CD4-positive, alpha-beta T cell treated with Interleukin-2 at 100 ng/mL for 4 hours (primary cell): Measurements from ENCODE around the gene RBMS1.

Experiments used
- DNase-seq: peaks from one replicate; pipeline ENCODE4 v3.0.0-alpha.2; 2020; ENCODE audit warnings: low spot score

RBMS1 gene

GRCh38 chr2:160303527-160303926 is 190.1 kb downstream of the RBMS1 start:
- no peak for DNase-seq

DNA sequence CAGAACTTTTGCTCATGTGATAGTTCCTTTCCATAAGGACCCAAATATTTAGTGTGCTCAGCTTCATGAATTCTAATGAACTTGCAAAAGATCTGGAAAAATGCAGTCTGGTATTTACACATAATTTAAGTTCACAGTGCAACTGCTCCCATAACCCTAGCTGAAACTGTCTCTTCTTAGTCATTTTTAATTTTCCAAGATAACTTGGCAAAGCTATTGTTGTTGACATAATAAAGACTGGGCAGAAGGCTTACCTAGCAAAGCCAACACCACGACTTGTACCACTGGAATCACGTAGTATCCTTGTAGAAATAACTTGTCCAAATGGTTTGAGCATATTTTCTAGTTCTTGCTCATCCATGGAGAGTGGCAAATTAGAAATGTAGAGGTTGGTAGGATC is 190.5 kb downstream of the RBMS1 start:
- no peak for DNase-seq

GRCh38 chr2:160301420-160301819 is 192.2 kb downstream of the RBMS1 start:
- peak; percentile 22 for DNase-seq

DNA sequence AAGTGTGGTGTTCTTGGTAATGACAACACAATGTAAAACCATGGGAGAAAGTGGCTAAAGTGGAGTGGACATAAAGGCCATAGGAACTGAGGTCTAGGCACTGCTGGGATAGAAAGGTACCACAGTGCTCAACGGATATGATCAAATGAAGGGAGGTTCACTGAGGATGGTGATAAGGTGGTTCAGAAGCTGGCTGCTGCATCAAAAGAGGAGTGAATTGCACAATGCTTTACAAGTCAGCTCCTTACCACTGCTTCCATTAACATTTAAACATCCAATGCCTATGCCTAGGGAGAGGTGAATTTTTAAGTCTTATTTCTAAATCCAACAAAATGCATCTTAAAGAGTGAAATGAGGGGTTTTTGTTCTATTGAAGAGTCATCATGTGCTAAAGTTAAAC is 193.4 kb downstream of the RBMS1 start:
- no peak for DNase-seq

DNA sequence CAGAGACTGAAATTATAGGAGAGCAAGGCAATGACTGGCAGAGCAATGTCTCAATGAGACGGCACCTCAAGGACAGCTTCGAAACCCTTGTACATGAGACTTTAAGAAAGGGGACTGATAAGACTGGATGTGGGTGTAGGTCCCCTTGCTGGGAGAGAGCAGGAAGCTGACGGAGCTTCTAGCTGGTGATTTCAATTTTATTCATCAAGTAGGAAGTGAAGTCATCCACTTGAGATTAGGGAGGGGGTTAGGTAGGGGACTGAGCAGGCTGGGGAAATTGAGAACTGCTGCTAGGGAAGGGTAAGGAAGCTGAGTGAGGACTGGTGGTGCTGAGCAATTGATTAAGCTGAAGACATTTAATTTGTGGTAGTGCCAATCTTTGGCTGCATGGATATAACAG is 194.1 kb downstream of the RBMS1 start:
- DNase-seq: no peak

GRCh38 chr2:160298960-160299359 is 194.6 kb downstream of the RBMS1 start:
- no peak for DNase-seq

GRCh38 chr2:160295519-160296207 is 197.9 kb downstream of the RBMS1 start:
- DNase-seq: no peak

DNA sequence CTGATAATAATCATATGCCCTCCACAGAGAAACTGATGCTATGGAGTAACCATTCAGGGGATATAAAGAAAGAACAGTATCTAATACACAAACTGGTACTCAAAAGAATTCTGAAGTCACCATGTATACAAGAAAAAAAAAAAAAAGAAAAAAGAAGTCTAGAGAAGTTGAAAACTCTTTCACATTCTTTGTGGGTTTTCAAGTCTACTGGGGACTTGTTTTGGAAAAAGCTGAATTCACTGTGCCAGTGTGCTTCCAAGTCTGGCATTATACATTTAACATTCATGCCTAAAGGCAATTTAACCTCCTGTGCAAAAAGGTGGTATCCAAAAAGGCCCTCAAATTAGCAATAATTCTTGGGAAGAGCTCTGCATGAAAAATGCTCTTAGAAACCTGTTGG is 198.7 kb downstream of the RBMS1 start:
- no peak for DNase-seq

DNA sequence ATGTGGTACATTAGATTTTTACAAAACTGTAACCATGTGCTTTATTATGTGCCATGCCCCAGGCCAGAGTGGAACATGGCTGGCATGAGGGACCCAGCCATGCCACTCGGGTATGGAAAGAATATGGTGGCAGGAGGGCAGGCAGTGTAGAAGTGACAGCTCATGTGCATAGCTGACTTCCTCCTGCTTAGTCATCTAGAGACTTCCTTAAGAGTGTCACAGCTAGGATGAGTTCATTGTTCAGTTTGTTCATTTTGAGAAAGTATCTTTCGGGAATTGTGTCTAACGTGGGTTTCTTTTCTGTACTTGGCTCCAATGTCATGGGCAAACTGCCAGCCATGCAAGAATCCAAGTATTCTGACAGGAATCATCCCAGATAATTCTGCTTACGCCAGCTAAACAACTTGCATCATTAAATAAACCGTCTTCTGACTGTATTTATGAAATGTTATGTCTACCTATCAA is 199.2 kb downstream of the RBMS1 start:
- no peak for DNase-seq

- no peak for DNase-seq
These were observed 200.1 kb downstream of the RBMS1 start for GRCh38 chr2:160293391-160294091.

DNA sequence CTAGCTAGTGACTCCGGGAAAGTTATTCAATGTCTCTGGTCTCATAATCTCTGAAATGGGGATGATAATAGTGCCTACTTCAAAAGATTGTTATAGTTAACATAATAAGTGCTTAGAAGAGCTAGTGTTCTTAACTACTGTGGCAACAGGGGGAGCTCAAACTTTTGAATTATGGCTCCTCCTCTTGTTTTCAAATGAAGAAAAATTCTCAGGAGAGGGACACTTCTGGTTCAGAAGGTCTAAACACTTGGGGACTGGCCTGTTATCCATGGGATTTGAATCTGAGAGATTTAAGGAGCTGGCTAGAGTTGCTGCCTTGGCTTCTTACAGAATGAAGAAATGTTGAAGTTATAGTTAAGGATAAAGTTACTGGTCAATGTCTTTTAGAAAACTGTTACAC is 201.4 kb downstream of the RBMS1 start:
- no peak for DNase-seq

GRCh38 chr2:160291382-160291781 is 202.2 kb downstream of the RBMS1 start:
- DNase-seq: no peak

DNA sequence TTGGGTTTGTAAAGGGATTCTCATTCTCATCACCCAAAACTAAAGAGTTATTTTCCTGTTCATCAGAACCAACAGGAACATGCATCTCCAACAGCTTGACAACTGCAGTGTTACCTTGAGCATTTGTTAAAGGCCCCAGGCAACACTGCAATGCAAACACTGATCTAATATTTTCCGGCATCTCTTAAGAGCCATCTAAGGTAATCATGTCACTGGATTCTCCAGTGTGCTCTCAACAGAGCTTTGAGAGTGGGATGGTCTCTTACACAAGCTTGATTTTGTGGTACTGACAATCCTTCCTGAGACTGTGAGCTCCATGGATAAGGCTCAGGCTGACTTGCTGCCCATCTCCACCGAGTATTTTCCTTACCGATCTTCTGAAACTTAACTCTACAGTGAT is 203.0 kb downstream of the RBMS1 start:
- no peak for DNase-seq

DNA sequence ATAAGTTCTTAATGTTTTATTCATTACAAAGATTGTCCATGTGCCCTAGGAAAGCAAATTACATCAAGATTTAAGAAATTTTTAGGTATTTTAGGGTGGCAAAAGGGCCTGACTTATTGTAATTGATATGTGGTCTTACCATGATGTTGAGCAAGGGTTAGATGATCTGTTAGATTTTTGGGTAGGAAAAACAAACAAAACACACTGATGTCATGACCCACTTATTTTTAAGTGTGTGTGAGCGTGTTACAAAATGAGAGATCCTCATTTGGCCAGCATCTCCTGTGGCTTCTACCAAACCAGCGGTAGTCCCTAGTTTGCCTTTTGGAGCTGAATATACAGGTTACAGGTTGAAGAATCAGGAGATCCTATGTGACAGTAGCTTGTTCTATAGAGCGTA is 203.8 kb downstream of the RBMS1 start:
- DNase-seq: no peak

DNA sequence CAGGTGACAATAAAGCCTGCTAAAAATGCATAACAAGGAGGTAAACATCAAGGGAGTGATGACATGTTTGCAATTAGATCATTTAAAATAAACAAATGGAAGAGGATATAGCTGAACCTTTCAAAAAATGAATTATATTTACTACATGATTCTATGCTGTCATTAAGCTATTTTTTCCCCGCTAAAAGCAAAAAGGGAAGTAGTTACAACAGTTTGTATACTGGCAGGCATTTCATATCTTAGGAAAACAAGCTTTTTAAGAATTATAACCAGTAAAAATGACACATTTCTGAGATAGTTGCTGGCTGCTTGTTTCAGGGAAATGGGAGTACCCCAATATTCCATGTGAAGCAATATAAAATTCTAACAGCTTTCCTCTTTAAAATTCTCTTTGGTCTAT is 204.5 kb downstream of the RBMS1 start:
- DNase-seq: no peak

- no peak for DNase-seq
These were observed 205.3 kb downstream of the RBMS1 start for GRCh38 chr2:160288324-160288723.

DNA sequence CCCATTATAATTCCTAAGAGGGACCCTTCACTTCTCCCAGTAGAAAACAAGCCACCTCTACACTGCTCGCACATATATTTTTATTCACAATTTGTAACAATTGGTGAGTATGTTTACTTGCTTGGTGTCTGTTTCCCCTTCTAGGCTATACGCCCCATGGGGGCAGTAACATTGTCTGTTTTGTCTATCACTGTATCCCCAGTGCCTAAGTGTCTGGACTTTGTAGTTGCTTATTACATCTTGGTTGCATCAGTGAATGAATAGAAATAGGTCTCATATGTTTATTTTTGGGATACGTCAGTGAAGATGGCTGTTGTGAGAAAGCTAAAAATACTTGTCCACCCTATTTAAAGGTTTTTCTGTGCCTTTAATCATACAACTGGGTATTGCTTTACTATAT is 206.1 kb downstream of the RBMS1 start:
- no peak for DNase-seq

DNA sequence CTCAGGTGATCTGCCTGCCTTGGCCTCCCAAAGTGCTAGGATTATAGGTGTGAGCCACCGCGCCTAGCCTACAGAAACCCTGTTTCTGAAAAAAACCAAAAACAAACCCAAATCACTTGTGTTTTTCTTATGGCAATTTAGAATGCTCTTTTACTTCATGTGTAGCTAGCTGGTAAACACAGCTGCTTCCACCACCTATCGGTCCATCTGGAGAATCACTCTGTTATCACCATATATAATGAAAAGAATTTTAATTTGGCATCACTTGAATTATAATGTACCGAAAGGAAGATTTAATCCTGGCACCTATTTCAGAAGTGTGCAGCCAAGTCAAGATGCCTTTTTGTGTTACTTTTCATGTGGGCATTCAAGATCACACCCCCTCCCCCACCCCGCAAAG is 207.1 kb downstream of the RBMS1 start:
- no peak for DNase-seq

DNA sequence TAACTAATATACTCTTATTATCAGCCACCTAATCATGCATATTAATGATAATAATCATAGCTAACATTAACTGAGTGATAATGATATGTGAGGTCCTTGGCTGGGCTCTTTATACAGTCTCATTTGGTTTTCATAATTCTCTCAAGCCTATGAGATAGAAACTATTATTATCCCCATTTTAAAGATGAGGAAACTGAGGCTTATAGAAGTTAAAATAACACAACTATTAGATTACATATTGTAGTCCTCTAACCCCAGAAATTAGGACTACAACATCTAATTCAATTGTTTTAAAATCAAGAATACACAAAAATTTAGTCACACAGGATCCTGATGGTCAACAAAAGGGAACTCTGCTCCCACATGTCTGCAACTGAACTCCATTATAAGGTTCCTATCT is 209.9 kb downstream of the RBMS1 start:
- DNase-seq: no peak

- DNase-seq: no peak
These were observed 211.5 kb downstream of the RBMS1 start for GRCh38 chr2:160282063-160282580.

DNA sequence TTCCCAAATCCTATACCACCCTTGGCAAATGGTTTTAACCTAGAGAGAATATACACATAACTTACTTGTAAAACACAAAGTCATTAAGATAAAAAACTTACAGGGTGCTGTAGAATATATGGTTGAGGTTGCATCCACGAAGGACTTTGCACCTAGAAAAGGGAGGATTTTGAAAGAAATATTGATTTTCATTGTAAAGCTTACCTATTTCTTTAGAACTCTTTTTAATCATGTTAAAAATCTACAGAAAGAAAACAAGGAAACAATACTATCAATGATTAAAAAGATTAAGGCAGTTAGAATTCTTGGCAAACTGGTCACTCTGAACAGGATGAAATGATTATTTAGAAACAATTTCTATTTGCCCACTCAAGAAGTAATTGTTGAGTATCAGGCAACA is 212.4 kb downstream of the RBMS1 start:
- DNase-seq: no peak

DNA sequence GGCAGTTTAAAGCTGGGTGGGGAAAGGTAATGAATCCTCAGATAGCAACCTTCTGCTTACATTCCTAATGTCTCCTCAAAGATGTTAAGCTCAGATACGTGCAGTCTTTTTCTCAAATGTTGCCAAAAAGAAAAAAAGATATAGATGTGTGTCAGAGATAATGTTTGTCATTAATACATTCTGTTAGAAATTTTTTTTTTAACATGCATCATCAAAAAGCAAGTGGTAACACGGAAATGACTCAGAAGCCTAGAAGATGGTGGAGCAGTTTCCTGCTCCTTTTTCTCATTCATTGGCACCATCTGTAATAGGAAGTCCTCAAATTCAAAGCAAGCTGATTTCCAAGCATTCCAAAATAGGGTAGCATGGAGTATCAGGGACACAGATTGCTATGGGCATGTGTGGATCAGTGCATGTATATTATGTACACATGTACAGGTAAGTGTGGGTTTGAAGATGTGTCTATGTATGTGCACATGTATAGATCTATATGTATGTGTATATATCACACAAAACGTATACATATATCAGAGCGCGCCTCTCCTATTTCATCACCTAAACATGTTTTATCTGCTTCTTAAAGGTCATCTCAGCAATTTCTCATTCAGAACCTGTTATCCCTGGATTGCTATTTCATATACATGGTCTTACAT is 213.7 kb downstream of the RBMS1 start:
- DNase-seq: peak; percentile 47

GRCh38 chr2:160278879-160279177 is 214.8 kb downstream of the RBMS1 start:
- DNase-seq: no peak
